Measurements from ENCODE around the gene ZNF740. TPM values are rescaled to one million over a fixed set of nuclear protein-coding genes. Genes with fewer than 3 reads are reported as not detected.

The ZNF740 gene
- total RNA-seq, 1 donor from 2014 or later: 16.7 TPM

DNA sequence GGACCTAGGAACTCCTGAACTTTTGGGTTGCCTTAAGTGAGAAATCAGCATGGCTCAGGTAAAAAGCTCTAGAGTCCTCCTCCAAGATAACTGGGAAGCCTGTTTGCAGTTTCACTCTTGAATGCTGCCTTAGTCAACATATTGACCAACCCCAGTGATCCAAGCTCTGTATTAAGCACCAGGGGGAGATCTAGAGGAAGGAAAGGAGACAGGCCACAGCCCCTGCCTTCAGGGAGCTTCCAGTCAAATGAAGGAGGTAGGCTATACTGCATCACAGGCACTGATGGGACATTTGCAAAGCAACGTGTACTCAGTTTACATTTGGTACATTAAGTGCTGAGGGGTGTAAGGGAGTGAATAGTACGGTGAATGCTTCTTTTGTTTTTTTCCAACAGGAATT is 1.4 kb downstream of the ZNF740 start:
- H3K27ac ChIP-seq (ENCODE audit: low read depth, low read length): no peak overlapping the region
- peaks cover 34 to 47% (median 46%) of the 10 kb centered on the region in 3 donors for H3K36me3 ChIP-seq (ENCODE audit: control insufficient read depth in 3 of 3, insufficient read depth in 3 of 3, low read length in 3 of 3)
- H3K27me3 ChIP-seq (ENCODE audit: control insufficient read depth in 3 of 3, insufficient read depth in 3 of 3, low read length in 3 of 3): no peaks in the 10 kb centered on the region
- peak overlapping the region; percentile 91 to 92 (median 92) for H3K4me3 ChIP-seq (ENCODE audit: low read length in 3 of 3)
- peak overlapping the region; percentile 85 to 96 (median 88) for H3K9ac ChIP-seq (ENCODE audit: low read depth in 1 of 3, low read length in 3 of 3)
- no peaks in the 10 kb centered on the region for H3K9me3 ChIP-seq (ENCODE audit: control insufficient read depth in 3 of 3, low read length in 3 of 3)
- H3K4me1 ChIP-seq (ENCODE audit: control insufficient read depth in 3 of 3, insufficient read depth in 3 of 3, low read length in 3 of 3): peaks cover 38 to 49% (median 44%) of the 10 kb centered on the region in 3 donors

GRCh38 chr12:53182903-53183302 is 2.4 kb downstream of the ZNF740 start:
- peak overlapping the region; percentile 0 to 46 (median 10) for H3K9ac ChIP-seq (ENCODE audit: low read depth in 1 of 3, low read length in 3 of 3)
- H3K4me1 ChIP-seq (ENCODE audit: control insufficient read depth in 3 of 3, insufficient read depth in 3 of 3, low read length in 3 of 3): peaks cover 38 to 52% (median 46%) of the 10 kb centered on the region in 3 donors
- no peaks in the 10 kb centered on the region for H3K27me3 ChIP-seq (ENCODE audit: control insufficient read depth in 3 of 3, insufficient read depth in 3 of 3, low read length in 3 of 3)
- H3K4me3 ChIP-seq (ENCODE audit: low read length in 3 of 3): peak overlapping the region; percentile 17 to 92 (median 91)
- H3K27ac ChIP-seq (ENCODE audit: low read depth, low read length): no peak overlapping the region
- no peaks in the 10 kb centered on the region for H3K9me3 ChIP-seq (ENCODE audit: control insufficient read depth in 3 of 3, low read length in 3 of 3)
- H3K36me3 ChIP-seq (ENCODE audit: control insufficient read depth in 3 of 3, insufficient read depth in 3 of 3, low read length in 3 of 3): peaks cover 43 to 57% (median 54%) of the 10 kb centered on the region in 3 donors

DNA sequence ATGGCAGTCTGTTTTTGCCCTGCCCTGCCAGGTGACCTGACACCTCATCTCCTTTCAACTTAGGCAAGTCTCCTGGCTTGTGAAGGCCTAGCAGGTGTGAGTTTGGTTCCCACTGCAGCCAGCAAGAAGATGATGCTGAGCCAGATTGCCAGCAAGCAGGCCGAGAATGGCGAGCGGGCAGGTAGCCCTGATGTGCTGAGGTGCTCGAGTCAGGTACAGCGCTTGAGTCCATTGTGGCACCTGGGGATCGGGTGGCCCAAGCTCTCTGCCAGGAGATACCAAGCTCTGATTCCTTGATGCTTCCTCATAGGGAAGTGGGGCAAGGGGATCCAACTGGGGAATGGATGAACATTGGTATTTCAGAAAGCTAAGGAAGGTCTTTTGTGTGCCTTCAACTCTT is 4.3 kb downstream of the ZNF740 start:
- Histone ChIP-seq H3K36me3 (ENCODE audit: control insufficient read depth in 3 of 3, insufficient read depth in 3 of 3, low read length in 3 of 3) (peaks cover 51 to 71% (median 59%) of the 10 kb centered on the region in 3 donors), H3K27ac (ENCODE audit: low read depth, low read length) (no peak overlapping the region), H3K27me3 (ENCODE audit: control insufficient read depth in 3 of 3, insufficient read depth in 3 of 3, low read length in 3 of 3) (no peaks in the 10 kb centered on the region), H3K9ac (ENCODE audit: low read depth in 1 of 3, low read length in 3 of 3) (peak overlapping the region in 1 of 3 donors; percentile 17), H3K4me3 (ENCODE audit: low read length in 3 of 3) (no peak overlapping the region), H3K4me1 (ENCODE audit: control insufficient read depth in 3 of 3, insufficient read depth in 3 of 3, low read length in 3 of 3) (peaks cover 33 to 49% (median 38%) of the 10 kb centered on the region in 3 donors), H3K9me3 (ENCODE audit: control insufficient read depth in 3 of 3, low read length in 3 of 3) (no peaks in the 10 kb centered on the region)

DNA sequence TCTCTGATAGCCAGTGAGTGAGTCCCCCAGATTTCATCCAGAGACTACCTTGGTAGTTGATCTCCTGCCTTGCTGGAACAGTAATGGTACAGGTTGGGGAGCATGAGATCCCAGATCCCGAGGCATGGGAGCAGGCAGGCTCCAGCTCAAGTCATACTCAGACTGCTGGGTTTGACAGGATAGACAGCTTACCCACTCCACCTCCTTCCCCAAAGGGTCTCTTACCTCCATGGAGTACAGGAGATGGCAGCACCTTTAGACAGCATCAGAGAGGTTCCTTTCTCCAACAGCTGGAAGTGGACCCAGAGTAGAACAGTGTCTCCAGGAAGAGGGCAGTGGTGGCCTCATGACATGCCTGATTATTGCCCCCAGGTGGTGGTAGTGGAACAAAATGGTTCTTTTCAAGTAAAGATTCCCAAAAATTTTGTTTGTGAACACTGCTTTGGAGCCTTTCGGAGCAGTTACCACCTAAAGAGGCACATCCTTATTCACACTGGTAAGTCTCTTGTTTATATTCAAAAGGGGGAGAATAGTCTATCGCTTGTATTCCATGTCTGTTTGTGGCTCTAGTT is 5.1 kb downstream of the ZNF740 start:
- peaks cover 36 to 45% (median 36%) of the 10 kb centered on the region in 3 donors for H3K4me1 ChIP-seq (ENCODE audit: control insufficient read depth in 3 of 3, insufficient read depth in 3 of 3, low read length in 3 of 3)

DNA sequence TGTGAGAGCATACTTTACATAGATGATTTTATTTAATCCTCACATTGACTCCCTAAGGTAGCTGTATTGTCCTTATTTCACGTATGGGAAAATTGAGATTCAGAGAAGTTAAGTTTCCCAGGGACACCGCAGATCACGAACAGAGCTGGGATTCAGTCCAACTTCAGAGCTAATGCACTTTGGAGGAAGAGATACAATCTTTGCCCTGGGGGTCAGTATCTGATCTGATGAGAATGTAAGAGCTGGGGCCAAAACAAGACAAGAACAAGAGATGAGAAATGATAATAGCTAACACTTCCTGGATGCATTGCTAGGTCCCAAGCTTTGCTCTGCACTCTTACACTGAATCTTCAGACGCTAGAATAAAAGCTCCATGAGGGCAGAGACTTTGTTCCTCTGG is 6.2 kb downstream of the ZNF740 start:
- Histone ChIP-seq H3K4me3 (ENCODE audit: low read length in 3 of 3) (no peak overlapping the region), H3K9ac (ENCODE audit: low read depth in 1 of 3, low read length in 3 of 3) (no peak overlapping the region), H3K36me3 (ENCODE audit: control insufficient read depth in 3 of 3, insufficient read depth in 3 of 3, low read length in 3 of 3) (peaks cover 51 to 69% (median 59%) of the 10 kb centered on the region in 3 donors), H3K9me3 (ENCODE audit: control insufficient read depth in 3 of 3, low read length in 3 of 3) (no peaks in the 10 kb centered on the region), H3K27ac (ENCODE audit: low read depth, low read length) (no peak overlapping the region), H3K4me1 (ENCODE audit: control insufficient read depth in 3 of 3, insufficient read depth in 3 of 3, low read length in 3 of 3) (peaks cover 29 to 37% (median 30%) of the 10 kb centered on the region in 3 donors), H3K27me3 (ENCODE audit: control insufficient read depth in 3 of 3, insufficient read depth in 3 of 3, low read length in 3 of 3) (no peaks in the 10 kb centered on the region)

More for the DNA sequence above, 5.1 kb downstream of the ZNF740 start:
- H3K27ac ChIP-seq (ENCODE audit: low read depth, low read length): no peak overlapping the region
- H3K36me3 ChIP-seq (ENCODE audit: control insufficient read depth in 3 of 3, insufficient read depth in 3 of 3, low read length in 3 of 3): peaks cover 51 to 71% (median 59%) of the 10 kb centered on the region in 3 donors
- no peaks in the 10 kb centered on the region for H3K27me3 ChIP-seq (ENCODE audit: control insufficient read depth in 3 of 3, insufficient read depth in 3 of 3, low read length in 3 of 3)
- no peak overlapping the region for H3K4me3 ChIP-seq (ENCODE audit: low read length in 3 of 3)
- H3K9ac ChIP-seq (ENCODE audit: low read depth in 1 of 3, low read length in 3 of 3): no peak overlapping the region
- no peaks in the 10 kb centered on the region for H3K9me3 ChIP-seq (ENCODE audit: control insufficient read depth in 3 of 3, low read length in 3 of 3)

- Histone ChIP-seq H3K4me3 (ENCODE audit: low read length in 3 of 3) (no peak overlapping the region), H3K9ac (ENCODE audit: low read depth in 1 of 3, low read length in 3 of 3) (no peak overlapping the region), H3K27ac (ENCODE audit: low read depth, low read length) (no peak overlapping the region), H3K4me1 (ENCODE audit: control insufficient read depth in 3 of 3, insufficient read depth in 3 of 3, low read length in 3 of 3) (peaks cover 23 to 31% (median 24%) of the 10 kb centered on the region in 3 donors), H3K27me3 (ENCODE audit: control insufficient read depth in 3 of 3, insufficient read depth in 3 of 3, low read length in 3 of 3) (no peaks in the 10 kb centered on the region), H3K9me3 (ENCODE audit: control insufficient read depth in 3 of 3, low read length in 3 of 3) (no peaks in the 10 kb centered on the region), H3K36me3 (ENCODE audit: control insufficient read depth in 3 of 3, insufficient read depth in 3 of 3, low read length in 3 of 3) (peaks cover 45 to 66% (median 58%) of the 10 kb centered on the region in 3 donors)
These were observed 6.8 kb downstream of the ZNF740 start for GRCh38 chr12:53187145-53187899.

DNA sequence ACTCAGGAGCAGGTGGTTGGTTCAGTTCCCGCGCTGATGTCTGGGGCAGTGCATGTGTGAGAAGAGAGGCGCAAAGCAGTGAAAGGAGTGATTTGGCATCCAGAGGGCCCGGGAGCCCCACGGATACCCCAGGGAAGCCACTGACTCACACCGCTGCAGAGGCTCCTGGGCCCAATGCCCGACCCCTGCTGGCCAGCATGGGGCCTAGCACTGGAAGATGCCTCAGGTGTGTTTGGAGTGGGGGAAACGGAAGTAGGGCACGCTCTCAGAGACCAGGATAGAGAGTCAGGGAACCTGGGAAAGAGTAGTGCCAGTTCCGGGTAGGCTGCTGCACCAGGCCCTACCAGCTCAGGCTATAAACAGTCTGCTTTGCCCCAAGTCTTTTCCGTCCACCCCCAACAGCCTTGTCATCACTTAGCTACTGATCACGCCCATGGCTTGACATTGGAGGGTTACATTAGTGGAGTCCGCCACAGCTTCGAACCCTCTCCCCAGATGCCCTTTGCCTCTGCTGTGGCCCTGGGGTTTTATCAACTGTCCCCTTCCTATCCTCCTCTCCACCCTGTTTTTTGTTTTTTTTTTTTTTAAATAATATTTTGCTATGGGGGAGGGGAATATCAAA is 9.7 kb downstream of the ZNF740 start:
- Histone ChIP-seq H3K36me3 (ENCODE audit: control insufficient read depth in 3 of 3, insufficient read depth in 3 of 3, low read length in 3 of 3) (peaks cover 40 to 46% (median 42%) of the 10 kb centered on the region in 3 donors), H3K4me1 (ENCODE audit: control insufficient read depth in 3 of 3, insufficient read depth in 3 of 3, low read length in 3 of 3) (peaks cover 2 to 8% (median 4%) of the 10 kb centered on the region in 3 donors), H3K27ac (ENCODE audit: low read depth, low read length) (no peak overlapping the region)

DNA sequence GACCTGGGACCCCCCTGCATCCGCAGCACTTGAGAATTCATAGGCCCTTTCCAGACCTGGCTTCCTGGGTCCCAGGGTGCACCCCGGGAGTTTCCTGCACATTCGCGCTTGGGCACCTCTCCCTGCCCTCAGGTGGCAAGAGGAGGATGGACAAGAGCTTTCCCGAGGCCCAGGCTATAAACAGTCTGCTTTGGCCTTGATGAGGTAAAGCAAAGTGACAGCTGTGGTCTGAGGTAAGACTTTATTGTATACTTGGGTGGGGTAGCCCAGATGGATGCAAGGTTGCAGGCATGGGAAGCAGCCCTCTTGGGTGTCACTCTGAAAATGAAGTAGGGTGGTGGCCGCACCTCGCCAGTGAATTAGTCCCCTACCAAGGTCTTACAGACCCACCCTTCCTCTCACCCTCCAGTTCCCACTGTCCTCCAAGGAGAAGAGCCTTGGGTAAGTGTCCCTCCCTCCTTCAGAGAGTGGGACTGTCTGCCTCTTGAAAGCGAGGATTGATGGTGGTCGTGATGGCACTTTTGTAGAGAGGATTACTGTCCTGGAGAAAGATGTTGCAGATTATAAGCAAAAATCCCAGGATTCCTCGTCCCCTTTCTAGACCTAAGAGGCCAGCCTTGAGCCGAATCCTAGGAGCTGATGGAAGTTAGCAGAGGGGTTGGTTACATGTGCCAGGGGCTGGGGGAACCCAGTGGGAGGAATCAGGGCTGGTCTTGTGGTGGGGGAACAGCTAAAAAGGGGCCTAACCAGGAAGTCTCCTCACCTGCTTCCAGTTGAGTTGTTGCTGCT is 10.8 kb downstream of the ZNF740 start:
- Histone ChIP-seq H3K9me3 (ENCODE audit: control insufficient read depth in 3 of 3, low read length in 3 of 3) (no peaks in the 10 kb centered on the region), H3K4me3 (ENCODE audit: low read length in 3 of 3) (no peak overlapping the region), H3K36me3 (ENCODE audit: control insufficient read depth in 3 of 3, insufficient read depth in 3 of 3, low read length in 3 of 3) (peaks cover 29 to 35% (median 32%) of the 10 kb centered on the region in 3 donors), H3K27me3 (ENCODE audit: control insufficient read depth in 3 of 3, insufficient read depth in 3 of 3, low read length in 3 of 3) (peaks cover 0 to 3% (median 2%) of the 10 kb centered on the region in 3 donors), H3K27ac (ENCODE audit: low read depth, low read length) (no peak overlapping the region), H3K4me1 (ENCODE audit: control insufficient read depth in 3 of 3, insufficient read depth in 3 of 3, low read length in 3 of 3) (peaks cover 2 to 4% (median 4%) of the 10 kb centered on the region in 3 donors), H3K9ac (ENCODE audit: low read depth in 1 of 3, low read length in 3 of 3) (no peak overlapping the region)

More for the DNA sequence above, 9.7 kb downstream of the ZNF740 start:
- no peaks in the 10 kb centered on the region for H3K9me3 ChIP-seq (ENCODE audit: control insufficient read depth in 3 of 3, low read length in 3 of 3)
- H3K4me3 ChIP-seq (ENCODE audit: low read length in 3 of 3): no peak overlapping the region
- no peak overlapping the region for H3K9ac ChIP-seq (ENCODE audit: low read depth in 1 of 3, low read length in 3 of 3)
- no peaks in the 10 kb centered on the region for H3K27me3 ChIP-seq (ENCODE audit: control insufficient read depth in 3 of 3, insufficient read depth in 3 of 3, low read length in 3 of 3)

GRCh38 chr12:53191885-53192530 is 11.5 kb downstream of the ZNF740 start:
- H3K27me3 ChIP-seq (ENCODE audit: control insufficient read depth in 3 of 3, insufficient read depth in 3 of 3, low read length in 3 of 3): peaks cover 0 to 3% (median 2%) of the 10 kb centered on the region in 3 donors
- peaks cover 22 to 28% (median 24%) of the 10 kb centered on the region in 3 donors for H3K36me3 ChIP-seq (ENCODE audit: control insufficient read depth in 3 of 3, insufficient read depth in 3 of 3, low read length in 3 of 3)
- no peak overlapping the region for H3K9ac ChIP-seq (ENCODE audit: low read depth in 1 of 3, low read length in 3 of 3)
- H3K9me3 ChIP-seq (ENCODE audit: control insufficient read depth in 3 of 3, low read length in 3 of 3): no peaks in the 10 kb centered on the region
- no peak overlapping the region for H3K4me3 ChIP-seq (ENCODE audit: low read length in 3 of 3)
- peaks cover 2 to 6% (median 4%) of the 10 kb centered on the region in 3 donors for H3K4me1 ChIP-seq (ENCODE audit: control insufficient read depth in 3 of 3, insufficient read depth in 3 of 3, low read length in 3 of 3)
- no peak overlapping the region for H3K27ac ChIP-seq (ENCODE audit: low read depth, low read length)
